Transverse colon (tissue), 4 donors: ENCODE measurements around the gene FANCI.

Source experiments
- POLR2A ChIP-seq: fragments of 450-650 bp; IDR thresholded peaks from one replicate; pipeline ENCODE4 v1.6.1; 2016; ENCODE audit warnings: antibody characterized with exemption, mild to moderate bottlenecking, moderate library complexity
- POLR2AphosphoS5 ChIP-seq, 3 donors: sonication (generic); formaldehyde crosslinking; IDR thresholded peaks; one replicate each; pipeline ENCODE4 v1.6.1; 2016; ENCODE audit warnings: antibody characterized with exemption in 3 of 3
- TF ChIP-seq, protein P1 (sequence below), 5 experiments: fragments of 200-600 bp in 3 of 5; fragments of 450-650 bp in 2 of 5; sonication (generic) in 3 of 5; IDR thresholded peaks; 1 replicate in 2 of 5; 2 replicates in 3 of 5; pipeline ENCODE4 v1.5.1; 2016 to 2017; ENCODE audit warnings: antibody characterized with exemption in 5 of 5, inconsistent platforms in 3 of 5, mild to moderate bottlenecking in 2 of 5, moderate library complexity in 1 of 5

DNA sequence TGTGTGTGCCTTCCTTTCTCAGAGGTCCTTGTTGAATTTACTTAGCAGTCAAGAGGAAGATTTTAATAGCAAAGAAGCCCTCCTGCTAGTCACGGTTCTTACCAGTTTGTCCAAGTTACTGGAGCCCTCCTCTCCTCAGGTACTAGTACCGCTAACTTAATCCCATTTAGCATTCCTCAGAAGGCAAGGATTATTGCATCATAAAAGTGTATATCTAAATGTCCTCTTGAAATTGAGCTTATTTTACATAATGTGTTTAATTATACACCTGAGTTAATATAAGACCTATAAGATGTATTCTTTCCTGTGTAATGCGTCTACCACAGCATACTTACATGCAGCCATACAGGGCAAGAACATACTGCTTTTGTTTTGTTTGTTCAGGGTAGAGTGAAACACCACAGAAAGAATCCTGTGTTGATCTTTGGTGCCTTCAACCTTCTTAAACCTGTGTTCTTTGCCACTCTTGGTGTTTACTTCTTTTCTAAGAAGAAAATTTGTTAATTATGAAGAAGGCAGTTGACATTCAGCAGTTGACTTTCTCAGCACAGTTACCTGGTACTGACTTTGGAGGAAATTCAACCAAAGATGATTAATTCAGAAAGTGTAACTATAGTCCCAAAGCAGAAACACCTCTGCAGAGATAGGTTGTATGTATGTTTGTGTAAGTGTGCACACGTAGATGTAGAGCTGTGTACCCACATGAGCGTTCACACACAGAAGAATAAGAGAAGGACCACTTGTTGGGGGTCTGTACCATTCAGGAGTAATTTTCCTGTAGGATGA is 57.7 kb downstream of the FANCI start:
- TF ChIP-seq POLR2A (no peak), POLR2AphosphoS5 (IDR thresholded peaks at IDR 0.05) (no peak)
- TF ChIP-seq, protein P1, sequence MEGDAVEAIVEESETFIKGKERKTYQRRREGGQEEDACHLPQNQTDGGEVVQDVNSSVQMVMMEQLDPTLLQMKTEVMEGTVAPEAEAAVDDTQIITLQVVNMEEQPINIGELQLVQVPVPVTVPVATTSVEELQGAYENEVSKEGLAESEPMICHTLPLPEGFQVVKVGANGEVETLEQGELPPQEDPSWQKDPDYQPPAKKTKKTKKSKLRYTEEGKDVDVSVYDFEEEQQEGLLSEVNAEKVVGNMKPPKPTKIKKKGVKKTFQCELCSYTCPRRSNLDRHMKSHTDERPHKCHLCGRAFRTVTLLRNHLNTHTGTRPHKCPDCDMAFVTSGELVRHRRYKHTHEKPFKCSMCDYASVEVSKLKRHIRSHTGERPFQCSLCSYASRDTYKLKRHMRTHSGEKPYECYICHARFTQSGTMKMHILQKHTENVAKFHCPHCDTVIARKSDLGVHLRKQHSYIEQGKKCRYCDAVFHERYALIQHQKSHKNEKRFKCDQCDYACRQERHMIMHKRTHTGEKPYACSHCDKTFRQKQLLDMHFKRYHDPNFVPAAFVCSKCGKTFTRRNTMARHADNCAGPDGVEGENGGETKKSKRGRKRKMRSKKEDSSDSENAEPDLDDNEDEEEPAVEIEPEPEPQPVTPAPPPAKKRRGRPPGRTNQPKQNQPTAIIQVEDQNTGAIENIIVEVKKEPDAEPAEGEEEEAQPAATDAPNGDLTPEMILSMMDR (IDR thresholded peaks at IDR 0.05): no peak
